Heart right ventricle (tissue), 16 donors: ENCODE results near the gene TICRR. TPM values are rescaled to one million over a fixed set of nuclear protein-coding genes. Genes with fewer than 3 reads are reported as not detected.

Source experiments
- ATAC-seq, 8 donors: fragments of 200-7000 bp; cut with Tn5 transposase; one replicate each; pipeline ENCODE4 v1.9.1; 2020; ENCODE audit warnings: mild to moderate bottlenecking in 8 of 8, moderate library complexity in 8 of 8, moderate number of reproducible peaks in 1 of 8
- DNase-seq, 2 donors: peaks; one replicate each; pipeline ENCODE4 v3.0.0-alpha.2; 2020
- H3K27ac ChIP-seq, 10 donors: fragments of 200-600 bp; sonication (generic) in 2 of 10; one replicate each; pipeline versions ENCODE4 v1.5.0 to v1.8.0; 2020 to 2022; ENCODE audit warnings: mild to moderate bottlenecking in 3 of 10
- H3K27me3 ChIP-seq, 7 donors: fragments of 200-600 bp; one replicate each; pipeline ENCODE4 v1.8.0; 2021 to 2022; ENCODE audit warnings: mild to moderate bottlenecking in 2 of 7
- H3K36me3 ChIP-seq, 9 donors: fragments of 200-600 bp; sonication (generic) in 1 of 9; one replicate each; pipeline versions ENCODE4 v1.5.0 to v1.8.0; 2020 to 2022; ENCODE audit warnings: mild to moderate bottlenecking in 2 of 9
- H3K4me1 ChIP-seq, 9 donors: fragments of 200-600 bp; sonication (generic) in 1 of 9; one replicate each; pipeline versions ENCODE4 v1.5.0 to v1.8.0; 2020 to 2022; ENCODE audit warnings: mild to moderate bottlenecking in 4 of 9
- H3K4me3 ChIP-seq, 10 donors: fragments of 200-600 bp; sonication (generic) in 2 of 10; one replicate each; pipeline versions ENCODE4 v1.5.0 to v1.8.0; 2020 to 2022; ENCODE audit warnings: mild to moderate bottlenecking in 7 of 10, moderate library complexity in 2 of 10
- H3K9me3 ChIP-seq, 11 donors: fragments of 200-600 bp in 10 of 11; sonication (generic) in 2 of 11; one replicate each; pipeline versions ENCODE4 v1.5.0 to v1.8.0; 2013 to 2022; ENCODE audit warnings: mild to moderate bottlenecking in 2 of 11, control low read depth in 1 of 11, moderate library complexity in 1 of 11
- CTCF ChIP-seq, 9 donors: fragments of 200-600 bp; sonication (generic) in 2 of 9; IDR thresholded peaks; one replicate each; pipeline versions ENCODE4 v1.5.0 to v1.8.0; 2021 to 2022; ENCODE audit warnings: antibody characterized with exemption in 9 of 9, mild to moderate bottlenecking in 5 of 9, moderate library complexity in 1 of 9
- WGBS, 2 donors: extraction: QIAGEN DNeasy Blood & Tissue Kit; methylation state at CpG; one replicate each; pipeline ENCODE4 v1.1.7; 2013; ENCODE audit warnings: inconsistent platforms in 1 of 2; 5-methylcytosine and 5-hydroxymethylcytosine counted together
- intact Hi-C, 10 donors: fragments of 100-400 bp; cut with DNase I; formaldehyde crosslinking; loops; one replicate each; pipeline versions ENCODE4 v1.11.1 to v1.14.2; 2022
- polyA plus RNA-seq, 2 donors: library from polyadenylated mRNA; stranded (reverse); fragments of 200-250 nt; gene quantifications; one replicate each; pipeline ENCODE4 v1.2.3, GENCODE V29; 2013
- total RNA-seq, 10 donors: library from RNA; stranded (reverse); fragmentation: NEBNext Ultra II Directional in 3 of 10; extraction: Animal tissue kit (Norgen Biotek cat#: 25700) in 3 of 10; gene quantifications; one replicate each; pipeline versions ENCODE4 v1.2.1 to v1.2.4, GENCODE V29; 2021 to 2023
- donor health status: Arrhythmogenic right ventricular cardiomyopathy.
- donor health status: ischemic (EF 13 %, LVEDD 7.1; RV severe dilation, severe dysfunction).
- donor health status: healthy with polysubstance abuse.
- donor health status: DM: no; HTN: yes; CAD: no.
- donor health status: DM: no; HTN: no; CAD: no.
- donor health status: ischemic (EF 25% LVEDD 6.9; RV normal size, moderate dysfunction).
- donor health status: ischemic (EF 25% LVEDD 5.7; RV mildly dilated, moderate dysfunction).
- donor health status: healthy.
- donor health status: DM: yes; HTN: yes; CAD: no.
- donor health status: Ischemic cardiomyopathy.
- donor health status: ischemic (EF 35%, LVEDD 5.7; RV mildly dilated, moderate dysfunction).
- donor health status: nonischemic (EF 11% LVEDD 7.7; RV severe dilation, severe dysfunction).
- donor health status: DM: yes; HTN: yes; CAD: no.
- donor health status: PGD.
- donor health status: ischemic (EF 29% LVEDD 5.4; RV normal size, mild dysfunction).
- donor health status: nonischemic (EF 23%, LVEDD 6.1; RV moderate dilation, normal function).

Gene TICRR
- total and polyA plus RNA-seq, 12 donors: under 0.01 to 0.93 (median 0.05) TPM; not detected in 6

GRCh38 chr15:89657686-89658200 is 82.5 kb downstream of the TICRR start:
- Histone ChIP-seq H3K36me3 (no peaks in the 10 kb centered on the region), H3K4me3 (no peak overlapping the region), H3K4me1 (peaks cover 2 to 28% (median 11%) of the 10 kb centered on the region in 9 donors), H3K9me3 (no peaks in the 10 kb centered on the region), H3K27ac (no peak overlapping the region), H3K27me3 (peaks cover 0 to 47% (median 4%) of the 10 kb centered on the region in 7 donors)
- no peak for TF ChIP-seq CTCF (IDR thresholded peaks at IDR 0.05)
- WGBS, 2 donors: 85 to 87% methylated on average over 5 of the region's 5 CpGs
- intact Hi-C loops: loop anchor here in 1 of 10 donors (10.0 kb wide), 1 partner anchor 77 kb away; no protein-coding TSS in a partner anchor
- ATAC-seq (no peak), DNase-seq (no peak)

GRCh38 chr15:89659295-89659694 is 84.0 kb downstream of the TICRR start:
- H3K4me1 ChIP-seq: peaks cover 6 to 35% (median 17%) of the 10 kb centered on the region in 9 donors
- no peak for DNase-seq
- H3K4me3 ChIP-seq: no peak overlapping the region
- no peak overlapping the region for H3K27ac ChIP-seq
- no peak for ATAC-seq
- TF ChIP-seq CTCF (IDR thresholded peaks at IDR 0.05): no peak
- H3K9me3 ChIP-seq: no peaks in the 10 kb centered on the region
- 90 to 94% methylated on average over 2 of the region's 2 CpGs for WGBS, 2 donors
- intact Hi-C loops: loop anchor here in 1 of 10 donors (10.0 kb wide), 1 partner anchor 76 kb away; no protein-coding TSS in a partner anchor
- H3K36me3 ChIP-seq: no peaks in the 10 kb centered on the region
- H3K27me3 ChIP-seq: peaks cover 0 to 36% (median 4%) of the 10 kb centered on the region in 7 donors

GRCh38 chr15:89660556-89660955 is 85.3 kb downstream of the TICRR start:
- H3K27me3 ChIP-seq: peaks cover 0 to 34% (median under 1%) of the 10 kb centered on the region in 7 donors
- peaks cover 10 to 34% (median 24%) of the 10 kb centered on the region in 9 donors for H3K4me1 ChIP-seq
- ATAC-seq (no peak), DNase-seq (no peak)
- H3K9me3 ChIP-seq: no peaks in the 10 kb centered on the region
- intact Hi-C loops: no loop called here
- no peak overlapping the region for H3K4me3 ChIP-seq
- no peak overlapping the region for H3K27ac ChIP-seq
- no peaks in the 10 kb centered on the region for H3K36me3 ChIP-seq
- WGBS, 2 donors: 88 to 90% methylated on average over 2 of the region's 2 CpGs
- TF ChIP-seq CTCF (IDR thresholded peaks at IDR 0.05): no peak

GRCh38 chr15:89662893-89663626 is 87.8 kb downstream of the TICRR start:
- DNase-seq (peak; percentile 57 to 60), ATAC-seq (peak; percentile 42 to 86 (median 73))
- WGBS, 2 donors: 32 to 53% methylated on average over 11 of the region's 11 CpGs
- intact Hi-C loops: no loop called here
- no peak for TF ChIP-seq CTCF (IDR thresholded peaks at IDR 0.05)
- Histone ChIP-seq H3K9me3 (no peaks in the 10 kb centered on the region), H3K36me3 (no peaks in the 10 kb centered on the region), H3K27me3 (peaks cover 0 to 15% (median 0%) of the 10 kb centered on the region in 7 donors), H3K4me1 (peaks cover 12 to 31% (median 27%) of the 10 kb centered on the region in 9 donors), H3K27ac (peak overlapping the region in 9 of 10 donors; percentile 17 to 84 (median 74)), H3K4me3 (peak overlapping the region in 3 of 10 donors; percentile 3 to 26 (median 8))
